ENCODE data around the gene SAMD3. TPM values are rescaled to one million over a fixed set of nuclear protein-coding genes. Genes with fewer than 3 reads are reported as not detected.

SAMD3 gene
- total RNA-seq, 1 experiment from 2014 or later = not detected

GRCh38 chr6:130207979-130208649 lies 14.6 kb downstream of the SAMD3 start:
- H4K20me1 ChIP-seq (ENCODE audit: insufficient read depth) = no peaks in the 10 kb centered on the region
- no peaks in the 10 kb centered on the region for H3K4me1 ChIP-seq (replicated peaks; ENCODE audit: insufficient read depth)
- H3K79me2 ChIP-seq (ENCODE audit: low read depth) = no peaks in the 10 kb centered on the region
- CTCF ChIA-PET = no interaction called here
- H3K27ac ChIP-seq = no peak overlapping the region
- intact Hi-C loops (cut with micrococcal nuclease; ENCODE audit: unreplicated experiment) = no loop called here
- H3K27me3 ChIP-seq (ENCODE audit: insufficient read depth, low read depth) = no peaks in the 10 kb centered on the region
- no peak overlapping the region for H3K4me3 ChIP-seq
- no peak for DNase-seq
- no TSS peak for BruUV-seq (replicated peaks)
- no peaks in the 10 kb centered on the region for H3F3A ChIP-seq (ENCODE audit: insufficient read depth, low read depth)
- no peaks in the 10 kb centered on the region for H3K9me3 ChIP-seq (ENCODE audit: insufficient read depth, low read depth)
- no peaks in the 10 kb centered on the region for H3K36me3 ChIP-seq (ENCODE audit: low read depth)
- no peak overlapping the region for H3K4me2 ChIP-seq
- POLR2A ChIA-PET (ENCODE audit: unreplicated experiment) = no interaction called here
- no peak overlapping the region for H2AFZ ChIP-seq
- TF ChIP-seq CTCF (conservative IDR thresholded peaks at IDR 0.05) (no peak), EZH2 (IDR thresholded peaks at IDR 0.05; ENCODE audit: low read depth) (no peak)
- no peaks in the 10 kb centered on the region for H3K9me2 ChIP-seq (ENCODE audit: insufficient read depth)

GRCh38 chr6:130206479-130206878 lies 16.3 kb downstream of the SAMD3 start:
- no peak overlapping the region for H3K27ac ChIP-seq
- H2AFZ ChIP-seq = no peak overlapping the region
- no peaks in the 10 kb centered on the region for H4K20me1 ChIP-seq (ENCODE audit: insufficient read depth)
- H3K9me2 ChIP-seq (ENCODE audit: insufficient read depth) = no peaks in the 10 kb centered on the region
- no peaks in the 10 kb centered on the region for H3K4me1 ChIP-seq (replicated peaks; ENCODE audit: insufficient read depth)
- no peak overlapping the region for H3K4me3 ChIP-seq
- TF ChIP-seq EZH2 (IDR thresholded peaks at IDR 0.05; ENCODE audit: low read depth) = no peak
- no peak for TF ChIP-seq CTCF (conservative IDR thresholded peaks at IDR 0.05)
- no peaks in the 10 kb centered on the region for H3K79me2 ChIP-seq (ENCODE audit: low read depth)
- no peaks in the 10 kb centered on the region for H3K27me3 ChIP-seq (ENCODE audit: insufficient read depth, low read depth)
- H3K36me3 ChIP-seq (ENCODE audit: low read depth) = no peaks in the 10 kb centered on the region
- intact Hi-C loops (cut with micrococcal nuclease; ENCODE audit: unreplicated experiment) = no loop called here
- H3K9me3 ChIP-seq (ENCODE audit: insufficient read depth, low read depth) = no peaks in the 10 kb centered on the region
- no peak for DNase-seq
- no TSS peak for BruUV-seq (replicated peaks)
- ChIA-PET POLR2A (ENCODE audit: unreplicated experiment) (no interaction called here), CTCF (no interaction called here)
- no peak overlapping the region for H3K4me2 ChIP-seq
- H3F3A ChIP-seq (ENCODE audit: insufficient read depth, low read depth) = no peaks in the 10 kb centered on the region

- intact Hi-C loops (cut with micrococcal nuclease; ENCODE audit: unreplicated experiment) = no loop called here
- Histone ChIP-seq H3K36me3 (ENCODE audit: low read depth) (no peaks in the 10 kb centered on the region), H3K27me3 (ENCODE audit: insufficient read depth, low read depth) (no peaks in the 10 kb centered on the region), H3K9me3 (ENCODE audit: insufficient read depth, low read depth) (no peaks in the 10 kb centered on the region), H3K4me3 (no peak overlapping the region), H2AFZ (no peak overlapping the region), H4K20me1 (ENCODE audit: insufficient read depth) (no peaks in the 10 kb centered on the region), H3K27ac (no peak overlapping the region), H3K4me2 (no peak overlapping the region), H3F3A (ENCODE audit: insufficient read depth, low read depth) (no peaks in the 10 kb centered on the region), H3K4me1 (replicated peaks; ENCODE audit: insufficient read depth) (no peaks in the 10 kb centered on the region), H3K79me2 (ENCODE audit: low read depth) (no peaks in the 10 kb centered on the region), H3K9me2 (ENCODE audit: insufficient read depth) (no peaks in the 10 kb centered on the region)
- CTCF ChIA-PET = no interaction called here
- POLR2A ChIA-PET (ENCODE audit: unreplicated experiment) = no interaction called here
- DNase-seq = no peak
- TF ChIP-seq CTCF (conservative IDR thresholded peaks at IDR 0.05) (no peak), EZH2 (IDR thresholded peaks at IDR 0.05; ENCODE audit: low read depth) (no peak)
- no TSS peak for BruUV-seq (replicated peaks)
Measured at GRCh38 chr6:130204322-130204721, 18.4 kb downstream of the SAMD3 start.
